Effector memory CD4-positive, alpha-beta T cell (primary cell): Measurements from ENCODE around the gene LILRA5.
"Not testable (repeated sequence)": the region's sequence is repeated elsewhere in the genome, so short reads cannot be mapped to it uniquely, and the experiment has no call there.

ENCODE experiments used
- DNase-seq, 3 donors: peaks; one replicate each; pipeline ENCODE4 v3.0.0-alpha.2; 2020
- H3K27ac ChIP-seq: 2 replicates; pipeline ENCODE4 v1.7.0; 2013; ENCODE audit warnings: mild to moderate bottlenecking, low read length, moderate library complexity; ENCODE audit not compliant: insufficient read depth, poor library complexity, severe bottlenecking
- H3K27me3 ChIP-seq: replicated peaks from 2 replicates; pipeline ENCODE4 v1.7.0; 2013; ENCODE audit warnings: mild to moderate bottlenecking, low read length; ENCODE audit not compliant: insufficient read depth, control insufficient read depth, poor library complexity, severe bottlenecking
- H3K36me3 ChIP-seq: 2 replicates; pipeline ENCODE4 v1.7.0; 2013; ENCODE audit warnings: mild to moderate bottlenecking, low read length, moderate library complexity; ENCODE audit not compliant: control insufficient read depth, insufficient read depth
- H3K4me1 ChIP-seq: 2 replicates; pipeline ENCODE4 v1.7.0; 2013; ENCODE audit warnings: low read length, mild to moderate bottlenecking; ENCODE audit not compliant: control insufficient read depth, insufficient read depth, poor library complexity, severe bottlenecking
- H3K4me3 ChIP-seq: 2 replicates; pipeline ENCODE4 v1.7.0; 2013; ENCODE audit warnings: low read length, low read depth, mild to moderate bottlenecking; ENCODE audit not compliant: insufficient read depth, poor library complexity, severe bottlenecking
- H3K9me3 ChIP-seq: 2 replicates; pipeline ENCODE4 v1.7.0; 2013; ENCODE audit warnings: mild to moderate bottlenecking, low read length, moderate library complexity; ENCODE audit not compliant: control insufficient read depth

Gene LILRA5

GRCh38 chr19:54335164-54335563 lies 22.2 kb upstream of the LILRA5 start:
- Histone ChIP-seq H3K27me3 (no peaks in the 10 kb centered on the region), H3K36me3 (no peaks in the 10 kb centered on the region), H3K4me1 (no peaks in the 10 kb centered on the region), H3K4me3 (no peak overlapping the region), H3K9me3 (no peaks in the 10 kb centered on the region), H3K27ac (no peak overlapping the region)
- DNase-seq, result no peak

- DNase-seq, result no peak
- no peaks in the 10 kb centered on the region for H3K27me3 ChIP-seq
- H3K27ac ChIP-seq, result no peak overlapping the region
- H3K36me3 ChIP-seq, result no peaks in the 10 kb centered on the region
- no peaks in the 10 kb centered on the region for H3K4me1 ChIP-seq
- H3K4me3 ChIP-seq, result no peak overlapping the region
- H3K9me3 ChIP-seq, result no peaks in the 10 kb centered on the region
Measured at GRCh38 chr19:54333586-54334298, 20.8 kb upstream of the LILRA5 start.

- Histone ChIP-seq H3K27me3 (no peaks in the 10 kb centered on the region), H3K4me3 (no peak overlapping the region), H3K36me3 (no peaks in the 10 kb centered on the region), H3K9me3 (no peaks in the 10 kb centered on the region), H3K4me1 (peaks cover under 1% of the 10 kb centered on the region), H3K27ac (no peak overlapping the region)
- no peak for DNase-seq
Measured at GRCh38 chr19:54332149-54332548, 19.2 kb upstream of the LILRA5 start.

- no peaks in the 10 kb centered on the region for H3K36me3 ChIP-seq
- H3K4me3 ChIP-seq, result no peak overlapping the region
- no peak for DNase-seq
- no peak overlapping the region for H3K27ac ChIP-seq
- H3K9me3 ChIP-seq, result no peaks in the 10 kb centered on the region
- H3K4me1 ChIP-seq, result peaks cover 3% of the 10 kb centered on the region
- H3K27me3 ChIP-seq, result no peaks in the 10 kb centered on the region
Measured at GRCh38 chr19:54331626-54332025, 18.7 kb upstream of the LILRA5 start.

GRCh38 chr19:54329476-54330165 lies 16.7 kb upstream of the LILRA5 start:
- H3K27ac ChIP-seq, result no peak overlapping the region
- no peak overlapping the region for H3K4me3 ChIP-seq
- peaks cover 3% of the 10 kb centered on the region for H3K4me1 ChIP-seq
- no peak for DNase-seq
- no peaks in the 10 kb centered on the region for H3K36me3 ChIP-seq
- no peaks in the 10 kb centered on the region for H3K9me3 ChIP-seq
- H3K27me3 ChIP-seq, result no peaks in the 10 kb centered on the region

GRCh38 chr19:54328781-54329180 lies 15.8 kb upstream of the LILRA5 start:
- not testable (repeated sequence) for H3K27me3 ChIP-seq, DNase-seq, H3K36me3 ChIP-seq, H3K4me3 ChIP-seq, H3K4me1 ChIP-seq, H3K9me3 ChIP-seq, H3K27ac ChIP-seq

GRCh38 chr19:54325631-54326030 lies 12.7 kb upstream of the LILRA5 start:
- Histone ChIP-seq H3K27me3 (no peaks in the 10 kb centered on the region), H3K27ac (no peak overlapping the region), H3K36me3 (no peaks in the 10 kb centered on the region), H3K9me3 (no peaks in the 10 kb centered on the region), H3K4me3 (no peak overlapping the region), H3K4me1 (peaks cover 3% of the 10 kb centered on the region)
- DNase-seq, result no peak

GRCh38 chr19:54325194-54325621 lies 12.2 kb upstream of the LILRA5 start:
- H3K36me3 ChIP-seq, result no peaks in the 10 kb centered on the region
- peaks cover 3% of the 10 kb centered on the region for H3K4me1 ChIP-seq
- peak in 2 of 3 donors; percentile 9 to 38 for DNase-seq
- H3K9me3 ChIP-seq, result no peaks in the 10 kb centered on the region
- no peaks in the 10 kb centered on the region for H3K27me3 ChIP-seq
- no peak overlapping the region for H3K4me3 ChIP-seq
- no peak overlapping the region for H3K27ac ChIP-seq

- DNase-seq, result no peak
- no peaks in the 10 kb centered on the region for H3K27me3 ChIP-seq
Measured at GRCh38 chr19:54324071-54324470, 11.1 kb upstream of the LILRA5 start.

GRCh38 chr19:54322934-54323333 lies 10.0 kb upstream of the LILRA5 start:
- H3K27ac ChIP-seq, H3K27me3 ChIP-seq, H3K36me3 ChIP-seq, H3K4me1 ChIP-seq, DNase-seq, H3K4me3 ChIP-seq, H3K9me3 ChIP-seq: not testable (repeated sequence)

More at GRCh38 chr19:54324071-54324470, 11.1 kb upstream of the LILRA5 start:
- H3K9me3 ChIP-seq, result no peaks in the 10 kb centered on the region
- no peak overlapping the region for H3K27ac ChIP-seq
- no peak overlapping the region for H3K4me3 ChIP-seq
- no peaks in the 10 kb centered on the region for H3K36me3 ChIP-seq
- peaks cover 3% of the 10 kb centered on the region for H3K4me1 ChIP-seq
